K562 (cell line): ENCODE results near the gene METTL25. TPM values are rescaled to one million over a fixed set of nuclear protein-coding genes. Genes with fewer than 3 reads are reported as not detected.

Experiments
- ATAC-seq: fragments of 200-7000 bp; cut with Tn5 transposase; 3 replicates; pipeline ENCODE4 v1.9.1; 2020; ENCODE audit warnings: moderate library complexity
- BruUV-seq: library from RNA; stranded (reverse); fragments of 400-500 nt; replicated peaks from 2 replicates; lab custom pipeline; 2021; lab: Mats Ljungman, UMichigan
- CTCF ChIA-PET: fragments of 300-600 bp; formaldehyde crosslinking; extraction: SDS; loops from one replicate; lab custom pipeline; 2021; ENCODE audit warnings: low intra/inter-chr PET ratio; lab: Yijun Ruan, JAX
- POLR2A ChIA-PET: fragments of 300-600, 350-650 bp; sonication (Branson Sonifier 250); formaldehyde crosslinking; extraction: SDS; loops from one replicate; lab custom pipeline; 2021; ENCODE audit warnings: antibody characterized with exemption, inconsistent platforms; lab: Yijun Ruan, JAX
- DNase-seq, 4 experiments: peaks; one replicate each; pipeline versions ENCODE4 v3.0.0 to v3.0.0-alpha.2; 2011 to 2018; ENCODE audit warnings: low spot score in 3 of 4, mixed read lengths in 3 of 4; ENCODE audit errors: extremely low read depth in 1 of 4
- FAIRE-seq: peaks from 2 replicates; lab custom pipeline; 2011; peaks lifted over from hg19 to GRCh38; lab: Jason Lieb, UNC
- H2AFZ ChIP-seq: 2 replicates; pipeline ENCODE4 v1.6.0; 2011; ENCODE audit warnings: low read depth, low read length, control low read depth, inconsistent platforms
- H3K27ac ChIP-seq: fragments of 200-600 bp; 3 replicates; pipeline ENCODE4 v1.8.0; 2011; ENCODE audit warnings: low read depth, mild to moderate bottlenecking, control low read depth, inconsistent platforms, low read length, moderate library complexity, mixed read lengths; ENCODE audit errors: extremely low read depth
- H3K27me3 ChIP-seq, 2 experiments: fragments of 300-600 bp in 1 of 2; 2 replicates in 1 of 2; 3 replicates in 1 of 2; pipeline versions ENCODE4 v1.6.0 to v1.8.0; 2011; ENCODE audit warnings: inconsistent platforms in 2 of 2, low read length in 2 of 2, mild to moderate bottlenecking in 1 of 2, mixed read lengths in 1 of 2, moderate library complexity in 1 of 2; ENCODE audit not compliant: control insufficient read depth in 2 of 2, insufficient read depth in 2 of 2
- H3K36me3 ChIP-seq: fragments of 300-600 bp; 3 replicates; pipeline ENCODE4 v1.8.0; 2011; ENCODE audit warnings: mild to moderate bottlenecking, low read length, inconsistent platforms; ENCODE audit not compliant: control insufficient read depth, insufficient read depth
- H3K4me1 ChIP-seq, 2 experiments: fragments of 200-600 bp in 1 of 2; replicated peaks in 1 of 2; 2 replicates in 1 of 2; 3 replicates in 1 of 2; pipeline versions ENCODE4 v1.5.1 to v1.8.0; 2011; ENCODE audit warnings: inconsistent platforms in 2 of 2, low read length in 2 of 2, mild to moderate bottlenecking in 1 of 2, mixed read lengths in 1 of 2, moderate library complexity in 1 of 2; ENCODE audit not compliant: control insufficient read depth in 2 of 2, insufficient read depth in 2 of 2
- H3K4me2 ChIP-seq: 2 replicates; pipeline ENCODE4 v1.6.1; 2011; ENCODE audit warnings: low read length, control low read depth, inconsistent platforms, mixed read lengths; ENCODE audit not compliant: insufficient read depth
- H3K4me3 ChIP-seq: fragments of 200-600 bp; sonication (generic), shearing (Covaris generic); 2 replicates; pipeline ENCODE4 v1.5.1; 2016; ENCODE audit warnings: control low read depth, inconsistent platforms
- H3K79me2 ChIP-seq: fragments of 200-600 bp; 3 replicates; pipeline ENCODE4 v1.8.0; 2011; ENCODE audit warnings: low read length, inconsistent platforms; ENCODE audit not compliant: control insufficient read depth, insufficient read depth
- H3K9ac ChIP-seq, 2 experiments: 2 replicates each; pipeline versions ENCODE4 v1.6.0 to v1.6.1; 2011; ENCODE audit warnings: low read depth in 2 of 2, low read length in 2 of 2, control low read depth in 1 of 2, inconsistent platforms in 1 of 2, mild to moderate bottlenecking in 1 of 2, mixed read lengths in 1 of 2; ENCODE audit not compliant: insufficient read depth in 1 of 2
- H3K9me1 ChIP-seq: one replicate; pipeline ENCODE4 v1.6.0; 2011; ENCODE audit warnings: inconsistent platforms, mild to moderate bottlenecking, low read length, moderate library complexity; ENCODE audit not compliant: control insufficient read depth, insufficient read depth
- H3K9me3 ChIP-seq: replicated peaks from 2 replicates; pipeline ENCODE4 v1.5.1; 2011; ENCODE audit warnings: low read depth, low read length, inconsistent platforms; ENCODE audit not compliant: control insufficient read depth, insufficient read depth
- H4K20me1 ChIP-seq: replicated peaks from 2 replicates; pipeline ENCODE4 v1.6.1; 2011; ENCODE audit warnings: low read length, inconsistent platforms, mixed read lengths; ENCODE audit not compliant: control insufficient read depth, insufficient read depth
- GABPB1 ChIP-seq: sonication (generic); formaldehyde crosslinking; IDR thresholded peaks from 2 replicates; pipeline ENCODE4 v1.8.0; 2022; ENCODE audit warnings: mild to moderate bottlenecking, missing genetic modification reagents
- IFI16 ChIP-seq: fragments of 250-450 bp; sonication (Bioruptor Pico); IDR thresholded peaks from 2 replicates; pipeline ENCODE4 v2.1.2; 2022; ENCODE audit warnings: mild to moderate bottlenecking, inconsistent platforms
- NCOR1 ChIP-seq: fragments of 450-650 bp; IDR thresholded peaks from 2 replicates; pipeline ENCODE4 v1.6.1; 2016; ENCODE audit warnings: mild to moderate bottlenecking, moderate library complexity
- RBBP5 ChIP-seq: fragments of 200-600 bp; sonication (generic); IDR thresholded peaks from 2 replicates; pipeline ENCODE4 v1.6.1; 2012; ENCODE audit warnings: borderline replicate concordance, mild to moderate bottlenecking, low read length, control low read depth, inconsistent platforms; ENCODE audit not compliant: insufficient read depth, poor library complexity, severe bottlenecking
- SIRT6 ChIP-seq: IDR thresholded peaks from one replicate; pipeline ENCODE4 v1.6.1; 2012; ENCODE audit warnings: low read depth, mild to moderate bottlenecking, control low read depth, inconsistent platforms, low read length, moderate library complexity
- ZBTB49 ChIP-seq: sonication (generic); formaldehyde crosslinking; IDR thresholded peaks from 2 replicates; pipeline ENCODE4 v1.8.0; 2022; ENCODE audit warnings: missing genetic modification reagents, mild to moderate bottlenecking, borderline replicate concordance
- ZBTB5 ChIP-seq: fragments of 450-650 bp; IDR thresholded peaks from 2 replicates; pipeline ENCODE4 v1.6.1; 2017; ENCODE audit warnings: antibody characterized with exemption
- ZC3H11A ChIP-seq: IDR thresholded peaks from 2 replicates; pipeline ENCODE4 v1.6.1; 2012; ENCODE audit warnings: low read depth, low read length, improper control_type of control experiment
- ZNF121 ChIP-seq: sonication (generic); formaldehyde crosslinking; conservative IDR thresholded peaks from 2 replicates; pipeline ENCODE4 v1.8.0; 2022; ENCODE audit warnings: missing genetic modification reagents
- ZNF398 ChIP-seq: fragments of 250-450 bp; sonication (Bioruptor Pico); IDR thresholded peaks from 2 replicates; pipeline ENCODE4 v1.8.0; 2021; ENCODE audit warnings: moderate library complexity, mild to moderate bottlenecking, inconsistent platforms
- ZNF444 ChIP-seq: fragments of 250-450 bp; sonication (Bioruptor Pico); IDR thresholded peaks from 2 replicates; pipeline ENCODE4 v1.4.0; 2020; ENCODE audit warnings: mild to moderate bottlenecking, moderate library complexity
- ZNF75A ChIP-seq: fragments of 450-650 bp; formaldehyde crosslinking; IDR thresholded peaks from 2 replicates; pipeline ENCODE4 v1.4.0; 2020; ENCODE audit warnings: mild to moderate bottlenecking
- WGBS: fragments of 100-300 bp; shearing (Covaris generic); methylation state at CpG from one replicate; pipeline ENCODE4 v1.1.6; 2016; ENCODE audit warnings: low coverage, mixed read lengths; ENCODE audit not compliant: insufficient coverage; ENCODE audit errors: missing lambda C conversion rate; 5-methylcytosine and 5-hydroxymethylcytosine counted together
- in situ Hi-C: fragments of 300-500 bp; cut with MboI; formaldehyde crosslinking; loops from 4 replicates; pipeline ENCODE4 v1.15.0; 2018; ENCODE audit warnings: inconsistent platforms, mixed read lengths
- intact Hi-C: fragments of 100-400 bp; cut with micrococcal nuclease; formaldehyde crosslinking; loops from 2 replicates; pipeline ENCODE4 v1.14.2; 2022
- polyA plus RNA-seq, 8 experiments: library from polyadenylated mRNA; depleted of rRNA in 4 of 8; stranded (reverse) in 5 of 8; unstranded in 3 of 8; fragments of >200 nt; fragmentation: Nextera tagmentation in 2 of 8; fragmentation: Illumina TruSeq in 1 of 8; extraction: Ambion mirVana in 2 of 8; extraction: Trizol in 1 of 8; gene quantifications; 2 replicates each; pipeline versions ENCODE4 v1.2.1 to v1.2.3, GENCODE V29; 2011 to 2014; ENCODE audit warnings: inconsistent platforms in 1 of 8, missing spikeins in 1 of 8
- total RNA-seq, 7 experiments: library from RNA; depleted of rRNA in 6 of 7; stranded (reverse); fragments of >200 nt in 6 of 7; fragmentation: Illumina TruSeq in 2 of 7; extraction: Trizol in 2 of 7; gene quantifications; 2 replicates each; pipeline versions ENCODE4 v1.2.1 to v1.2.3, GENCODE V29; 2011 to 2021; ENCODE audit warnings: low replicate concordance in 1 of 7

Gene METTL25
- total and polyA plus RNA-seq, 9 of the 15 experiments (the other 6 are each of a cell fraction or from before 2014, with no cell fraction given) = 0.50 to 2.4 (median 1.9) TPM

- no peak for ATAC-seq
- in situ Hi-C loops = no loop called here
- Histone ChIP-seq H3K9me1 (no peaks in the 10 kb centered on the region), H3K4me2 (no peak overlapping the region), H2AFZ (no peak overlapping the region), H3K9ac (no peak overlapping the region), H3K27ac (no peak overlapping the region), H3K9me3 (0 out of 2 replicates have a peak, but pooled peaks cover 4% of the 10 kb centered on the region), H3K4me3 (no peak overlapping the region), H3K27me3 (no peaks in the 10 kb centered on the region), H4K20me1 (no peaks in the 10 kb centered on the region), H3K79me2 (no peaks in the 10 kb centered on the region), H3K4me1 (no peaks in the 10 kb centered on the region), H3K36me3 (no peaks in the 10 kb centered on the region)
- intact Hi-C loops = no loop called here
- BruUV-seq = no TSS peak
- no peak for DNase-seq
- no peak for FAIRE-seq
- POLR2A ChIA-PET = no interaction called here
- 0% methylated on average over 8 of the region's 8 CpGs for WGBS
- no peak for TF ChIP-seq RBBP5
- no peak for TF ChIP-seq ZNF398 (CRISPR knock-in tag)
- no peak for TF ChIP-seq ZBTB49 (CRISPR knock-in tag)
- TF ChIP-seq ZNF444 (CRISPR knock-in tag) = no peak
- no peak for TF ChIP-seq NCOR1
- no peak for TF ChIP-seq ZBTB5
- TF ChIP-seq SIRT6 = no peak
- TF ChIP-seq IFI16 (CRISPR knock-in tag) = no peak
- TF ChIP-seq ZC3H11A = no peak
- no peak for TF ChIP-seq ZNF121 (CRISPR knock-in tag)
- TF ChIP-seq GABPB1 (CRISPR knock-in tag) = no peak
- no peak for TF ChIP-seq ZNF75A
- CTCF ChIA-PET = no interaction called here
These were observed 114.9 kb downstream of the METTL25 start for GRCh38 chr12:82473111-82473754.
